Activated CD8-positive, alpha-beta memory T cell treated with anti-CD3 and anti-CD28 coated beads for 4 hours (primary cell): ENCODE data around the gene POLA2.

ENCODE experiments used
- DNase-seq, 2 donors: peaks; one replicate each; pipeline ENCODE4 v3.0.0-alpha.2; 2020; ENCODE audit warnings: low read depth in 2 of 2

The POLA2 gene

DNA sequence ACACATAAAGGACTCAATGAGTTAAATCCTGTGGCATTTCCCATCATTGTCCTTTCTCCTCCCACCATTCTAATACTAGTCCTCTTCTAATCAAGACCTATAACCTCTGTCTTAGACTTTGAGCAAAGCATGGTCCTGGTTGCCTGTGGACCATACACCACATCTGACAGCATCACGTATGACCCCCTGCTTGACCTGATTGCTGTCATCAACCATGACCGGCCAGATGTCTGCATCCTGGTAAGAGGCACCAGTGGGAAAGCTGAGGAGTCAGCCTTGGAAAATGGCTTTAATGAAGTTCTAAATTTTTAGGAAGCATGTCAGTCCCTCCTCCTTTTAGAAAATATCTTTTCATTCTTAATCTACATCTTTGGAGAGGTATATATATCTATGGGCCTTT lies 25.8 kb downstream of the POLA2 start:
- no peak for DNase-seq

DNA sequence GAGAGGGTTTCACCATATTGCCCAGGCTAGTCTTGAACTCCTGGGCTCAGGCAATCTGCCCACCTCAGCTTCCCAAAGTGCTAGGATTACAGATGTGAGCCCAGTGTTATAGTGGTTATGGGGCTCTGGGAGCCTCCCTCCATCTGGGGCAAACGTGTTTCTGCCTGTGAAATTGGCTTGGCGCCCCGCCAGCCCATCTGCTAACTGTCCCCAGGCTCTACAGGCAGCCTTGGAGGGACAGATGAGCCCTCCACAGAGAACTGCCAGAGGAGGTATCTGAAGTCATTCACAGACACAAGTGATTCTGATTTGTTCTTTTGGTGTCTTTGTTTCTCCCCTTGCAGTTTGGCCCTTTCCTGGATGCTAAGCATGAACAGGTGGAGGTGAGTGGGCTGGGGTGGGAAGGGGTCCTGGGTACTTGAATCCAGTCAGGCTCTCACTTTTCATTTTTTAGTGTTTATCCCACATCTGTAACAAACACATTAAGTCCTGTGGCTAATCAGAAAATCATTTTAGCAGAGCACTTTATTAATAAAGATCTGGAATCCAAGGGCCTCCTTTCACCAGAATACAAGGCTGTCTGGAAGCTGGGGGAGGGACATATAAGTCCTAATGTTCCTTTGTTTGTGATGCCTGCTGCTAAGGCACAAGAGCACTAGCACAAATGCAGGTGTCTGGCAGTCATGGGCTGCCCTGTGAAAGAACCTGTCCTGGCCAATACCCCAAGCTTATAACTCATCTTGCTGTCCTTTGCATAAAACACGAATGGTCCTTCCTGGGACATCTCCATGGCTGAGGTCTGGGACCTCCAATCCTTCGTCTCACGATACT lies 27.2 kb downstream of the POLA2 start:
- no peak for DNase-seq

DNA sequence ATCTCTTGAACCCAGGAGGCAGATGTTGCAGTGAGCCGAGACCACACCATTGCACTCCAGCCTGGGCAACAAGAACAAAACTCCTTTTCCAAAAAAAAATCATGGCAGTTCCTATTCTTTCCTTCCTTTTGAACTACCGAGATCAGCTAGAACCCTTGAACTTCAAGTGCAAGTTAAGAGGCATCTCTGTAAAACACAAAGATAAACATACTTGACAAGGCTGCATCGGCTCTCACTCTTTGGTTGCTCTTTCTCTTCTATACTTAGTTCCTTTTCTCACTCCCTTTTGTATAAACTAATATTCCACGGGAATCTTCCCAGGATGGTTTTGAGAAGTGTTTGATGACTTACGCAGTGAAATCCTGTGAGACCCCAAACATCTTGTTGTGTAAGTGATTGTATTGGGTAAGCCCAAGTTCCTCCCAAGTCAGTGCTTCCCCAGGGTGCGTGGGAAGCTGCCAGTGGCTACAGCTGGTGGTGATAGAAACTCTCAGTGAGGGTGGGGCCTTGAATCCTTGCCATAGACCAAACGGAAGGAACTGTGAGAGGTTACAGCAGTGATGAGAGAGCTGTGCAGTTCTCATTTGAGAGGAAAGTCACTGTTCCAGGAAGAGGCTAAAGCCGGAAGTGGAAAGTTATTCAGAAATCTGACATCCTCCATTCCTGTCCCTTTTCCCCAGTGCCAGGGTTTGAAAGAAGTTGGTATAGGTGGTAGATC lies 28.8 kb downstream of the POLA2 start:
- DNase-seq = no peak

DNA sequence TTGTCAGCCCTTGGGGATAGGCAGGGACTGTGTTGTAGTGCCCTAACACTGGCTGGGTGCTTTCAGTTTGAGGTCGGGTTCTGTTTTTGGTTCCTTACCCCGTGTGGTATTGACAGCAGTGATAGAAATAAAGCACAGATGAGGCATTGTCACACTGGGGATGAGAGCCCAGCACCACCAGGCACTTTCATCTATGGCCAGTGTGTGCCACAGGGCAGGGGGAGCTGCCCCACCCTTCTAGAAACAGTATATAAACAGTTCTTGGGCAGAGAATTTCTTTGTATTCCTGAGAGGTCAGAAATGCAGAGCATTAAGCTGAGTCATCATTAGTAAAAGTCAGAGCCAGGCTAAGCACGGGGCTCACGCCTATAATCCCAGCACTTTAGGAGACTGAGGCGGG lies 29.9 kb downstream of the POLA2 start:
- DNase-seq = no peak

DNA sequence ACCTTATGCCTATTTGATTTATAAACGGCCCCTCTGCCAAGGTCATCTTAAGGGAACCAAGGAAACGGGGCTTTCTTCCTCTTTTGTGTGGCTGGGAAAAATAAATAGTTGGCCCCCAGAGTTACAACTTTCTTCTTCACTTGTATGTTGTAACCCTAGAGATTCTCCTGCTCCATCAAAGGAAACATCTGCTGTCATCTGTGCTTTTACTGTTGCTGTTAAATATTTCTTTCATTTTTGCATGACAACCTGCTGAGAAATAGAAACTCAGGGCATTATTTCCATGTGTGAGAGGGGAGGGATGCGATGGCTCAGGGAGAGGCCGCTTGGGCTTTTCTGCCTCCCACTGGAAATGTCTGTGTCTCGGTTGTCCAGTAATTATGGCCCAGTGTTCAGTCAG lies 31.1 kb downstream of the POLA2 start:
- DNase-seq = no peak

DNA sequence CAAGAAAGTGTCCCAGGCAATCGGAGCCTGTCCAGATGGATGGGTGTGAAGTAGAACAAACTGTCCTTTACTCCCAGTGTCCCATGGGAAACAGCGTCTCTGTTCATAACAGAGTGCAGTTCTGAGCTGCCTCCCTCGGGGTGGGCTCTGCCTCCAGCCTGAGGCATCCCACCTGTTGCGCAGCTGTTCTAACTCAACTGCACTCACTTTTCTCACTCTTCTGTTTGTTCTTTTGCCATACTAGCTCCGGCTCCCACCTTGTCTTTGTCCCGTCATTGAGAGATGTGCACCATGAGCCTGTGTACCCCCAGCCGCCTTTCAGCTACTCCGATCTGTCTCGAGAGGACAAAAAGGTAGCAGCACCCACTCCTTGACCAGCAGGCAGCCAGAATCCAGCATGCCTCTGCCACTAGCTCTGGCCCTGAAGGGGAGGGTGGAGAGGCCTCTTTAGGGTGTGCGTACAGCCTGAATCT lies 32.2 kb downstream of the POLA2 start:
- no peak for DNase-seq

DNA sequence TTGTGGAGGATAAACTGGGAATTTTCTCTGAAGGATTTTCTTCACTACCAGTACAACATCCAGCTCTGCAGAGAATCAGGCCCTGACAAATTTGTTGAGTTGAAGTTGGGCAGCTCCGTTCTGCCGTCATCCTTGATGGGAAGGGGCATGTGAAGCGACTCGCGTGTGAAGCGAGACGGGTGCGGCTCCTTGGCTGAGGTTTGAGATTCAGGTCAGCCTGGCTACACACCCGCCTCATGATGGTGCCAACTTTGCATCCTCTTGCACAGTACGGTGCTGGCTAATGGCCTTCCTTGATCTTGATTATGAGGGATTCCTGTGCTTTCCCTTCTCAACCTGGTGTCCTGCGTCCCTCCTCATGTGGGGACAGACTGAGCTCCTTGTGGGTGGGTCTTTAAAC lies 33.2 kb downstream of the POLA2 start:
- no peak for DNase-seq

DNA sequence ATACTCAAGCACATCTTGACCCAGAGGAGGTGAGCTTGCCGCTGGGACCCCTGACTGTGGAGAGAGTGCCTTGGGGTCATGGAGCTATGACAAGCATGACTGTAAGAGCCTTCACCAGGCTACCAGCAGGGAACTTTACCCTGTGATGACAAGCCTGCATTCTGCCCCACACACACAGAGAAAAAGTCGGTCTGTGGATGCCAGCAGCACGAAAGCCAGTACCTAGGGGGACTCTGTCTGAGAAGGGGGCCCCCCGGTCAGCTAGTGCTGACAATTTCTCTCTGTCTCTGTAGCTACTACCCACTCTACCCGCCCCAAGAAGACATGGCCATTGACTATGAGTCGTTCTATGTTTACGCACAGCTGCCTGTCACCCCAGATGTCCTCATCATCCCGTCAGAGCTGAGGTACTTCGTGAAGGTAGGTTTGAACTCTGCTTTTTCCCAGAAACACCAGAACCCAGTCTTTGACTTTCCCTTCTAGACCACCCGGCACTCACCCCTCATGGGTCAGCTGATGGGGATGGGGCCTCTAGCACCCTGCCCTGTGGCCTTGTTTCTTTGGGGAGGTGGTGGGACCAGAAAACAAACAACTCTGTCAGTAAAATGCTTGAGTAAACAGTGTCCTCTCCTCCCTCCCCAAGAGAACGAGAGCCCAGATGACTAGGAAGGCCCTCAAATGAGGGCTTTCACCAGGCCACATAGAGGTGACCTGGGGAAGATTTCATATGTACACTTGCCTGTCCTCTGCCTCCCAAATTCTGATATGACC lies 34.0 kb downstream of the POLA2 start:
- DNase-seq = no peak

DNA sequence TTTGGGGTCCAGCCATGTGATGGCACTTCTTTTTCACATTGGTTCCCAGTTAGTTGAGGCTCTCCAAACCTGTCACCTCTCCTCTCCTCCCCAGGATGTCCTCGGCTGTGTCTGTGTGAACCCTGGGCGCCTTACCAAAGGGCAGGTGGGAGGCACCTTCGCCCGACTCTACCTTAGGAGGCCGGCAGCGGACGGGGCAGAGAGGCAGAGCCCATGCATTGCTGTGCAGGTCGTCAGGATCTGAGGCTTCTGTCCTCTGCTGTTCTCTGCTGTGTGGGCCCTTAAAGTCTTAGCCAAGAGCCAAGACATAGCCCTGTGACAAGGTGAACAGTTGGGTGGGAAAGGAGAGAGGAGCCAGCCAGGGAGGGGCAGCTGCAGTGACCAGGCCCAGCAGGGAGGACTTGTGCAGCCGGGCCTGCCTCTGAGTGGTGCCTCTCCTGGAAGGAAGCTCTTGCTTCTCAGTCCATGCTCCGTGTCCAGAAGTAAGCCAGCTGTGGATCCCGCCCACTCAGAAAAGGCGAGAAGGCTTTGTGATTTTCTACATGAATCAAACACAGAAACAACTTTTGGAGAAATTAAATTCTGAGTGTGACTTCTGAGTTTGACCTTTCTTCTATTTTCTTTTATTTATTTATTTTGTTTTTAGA lies 35.4 kb downstream of the POLA2 start:
- DNase-seq = no peak

DNA sequence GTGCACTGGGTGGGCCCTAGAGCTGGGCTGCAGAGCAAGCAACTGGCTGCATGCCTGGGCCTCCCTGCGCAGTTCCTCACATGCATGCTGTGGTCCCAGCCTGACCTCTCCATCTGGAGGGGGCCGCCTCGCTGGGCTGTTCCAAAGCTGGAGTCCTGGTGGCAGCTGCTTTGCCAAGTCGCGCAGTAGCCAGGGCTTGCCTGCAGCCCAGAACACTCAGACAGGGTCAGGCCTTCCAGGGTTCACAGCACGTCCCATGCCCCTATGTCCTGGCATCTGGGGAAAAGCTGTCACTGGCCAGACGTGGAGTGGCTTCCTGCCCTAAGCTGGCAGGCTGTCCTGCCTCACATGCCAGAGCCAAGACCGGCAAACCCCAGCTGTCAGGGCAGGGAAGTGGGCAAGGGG lies 36.4 kb downstream of the POLA2 start:
- DNase-seq = no peak

DNA sequence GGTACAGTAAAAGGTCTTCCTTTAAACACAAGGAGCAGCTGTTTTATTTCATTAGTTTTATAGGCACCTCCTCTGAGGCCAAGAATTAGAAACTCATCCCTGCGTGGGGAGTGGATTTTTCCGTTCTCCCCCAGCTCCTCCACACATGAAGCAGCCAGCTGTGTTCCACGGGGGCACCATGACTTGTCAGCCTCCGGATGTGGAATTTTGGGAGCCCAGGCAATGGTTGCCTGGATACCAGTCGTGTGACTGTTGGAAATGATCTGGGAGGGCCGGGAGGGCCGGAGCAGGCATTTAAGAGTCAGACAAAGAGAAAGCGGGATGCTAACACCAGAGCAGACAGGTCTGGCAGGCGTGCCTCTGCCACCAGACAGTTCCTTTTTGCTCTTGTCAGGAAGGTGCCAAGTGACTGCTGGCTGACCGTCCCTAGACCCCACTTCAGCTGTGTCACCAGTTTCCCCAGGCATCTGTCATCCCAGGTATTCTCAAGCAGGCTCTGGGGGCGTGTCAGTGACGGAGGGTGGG lies 37.0 kb downstream of the POLA2 start:
- no peak for DNase-seq

DNA sequence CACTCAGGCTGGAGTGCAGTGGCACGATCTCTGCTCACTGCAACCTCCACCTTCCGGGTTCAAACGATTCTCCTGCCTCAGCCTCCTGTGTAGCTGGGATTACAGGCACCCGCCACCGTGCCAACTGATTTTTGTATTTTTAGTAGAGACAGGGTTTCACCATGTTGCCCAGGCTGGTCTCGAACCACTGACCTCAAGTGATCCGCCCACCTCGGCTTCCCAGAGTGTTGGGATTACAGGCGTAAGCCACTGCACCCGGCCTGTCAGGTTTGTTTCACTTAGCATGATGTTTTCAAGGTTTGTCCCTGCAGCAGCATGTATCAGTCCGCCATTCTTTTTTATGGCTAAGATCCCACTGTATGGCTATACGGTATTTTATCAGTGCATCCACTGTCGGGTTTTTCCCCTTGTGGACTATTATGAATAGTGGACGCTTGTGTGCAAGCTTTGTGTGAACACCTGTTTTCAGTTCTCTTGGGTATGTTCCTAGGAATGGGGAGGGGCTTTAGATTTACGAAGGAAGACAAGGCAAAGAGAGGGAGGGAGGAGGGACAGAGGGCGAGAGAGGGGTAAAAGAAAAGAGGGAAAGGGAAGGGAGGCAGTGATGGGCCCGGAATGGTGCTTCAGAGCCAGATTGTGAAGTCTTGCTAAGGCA lies 39.0 kb downstream of the POLA2 start:
- DNase-seq = no peak

DNA sequence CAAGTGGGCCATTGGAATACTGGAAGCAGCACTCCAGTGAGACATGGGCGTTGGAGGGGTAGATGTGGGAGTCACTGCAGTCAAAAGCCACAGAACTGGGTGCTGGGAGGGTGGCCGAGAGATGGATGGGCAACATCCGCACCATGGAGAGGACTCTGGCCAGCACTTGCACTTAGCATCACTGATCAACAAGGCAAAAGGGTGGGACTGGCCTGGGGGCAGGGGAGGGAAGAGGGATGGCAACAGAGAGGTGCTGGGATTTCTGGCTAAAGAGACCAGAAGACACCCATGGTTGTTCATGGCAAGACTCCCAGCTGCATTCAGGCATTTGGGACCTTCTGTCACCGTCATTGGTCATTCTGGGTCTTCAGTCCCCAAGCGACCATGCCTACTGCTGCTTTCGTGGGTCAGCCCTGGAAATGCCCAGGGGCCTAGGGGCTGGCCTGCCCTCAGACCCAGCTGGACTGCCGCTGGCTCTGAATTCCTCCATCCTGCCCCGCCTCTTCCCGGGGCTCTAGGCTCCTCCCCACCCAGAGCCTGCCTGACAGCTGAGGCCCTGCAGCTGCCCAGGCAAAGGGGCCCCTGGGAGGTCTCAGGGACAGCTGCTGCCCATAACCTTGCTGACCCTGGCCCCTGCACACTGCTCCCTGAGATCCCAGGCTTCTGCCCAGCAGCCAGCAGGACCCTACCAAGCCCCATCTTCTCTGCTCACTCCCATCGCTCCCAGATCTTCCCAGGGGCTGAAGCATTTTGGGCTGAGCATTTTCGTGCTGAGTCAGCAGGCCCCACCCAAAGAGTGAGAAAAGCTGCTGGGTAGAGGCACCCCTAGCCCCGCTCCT lies 39.9 kb downstream of the POLA2 start:
- no peak for DNase-seq

DNA sequence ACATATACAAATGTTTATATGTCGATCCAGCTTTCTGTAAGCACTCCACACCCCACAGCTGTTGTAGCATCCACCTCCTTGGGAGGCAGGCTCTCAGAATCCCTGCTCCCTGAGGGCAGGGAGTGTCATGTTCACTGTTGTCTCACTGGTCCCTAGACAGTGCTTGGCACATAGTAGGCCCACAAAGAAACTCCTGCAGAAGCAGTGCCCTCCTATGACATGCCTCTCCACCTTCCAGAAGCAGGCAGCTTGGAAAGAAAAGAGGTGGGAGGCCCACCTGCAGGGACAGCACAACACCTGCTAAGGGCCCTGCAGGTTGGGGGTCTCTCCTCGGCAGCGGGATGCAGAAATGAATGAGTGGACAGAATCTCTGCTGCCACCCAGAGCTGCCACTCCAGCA lies 41.8 kb downstream of the POLA2 start:
- no peak for DNase-seq

DNA sequence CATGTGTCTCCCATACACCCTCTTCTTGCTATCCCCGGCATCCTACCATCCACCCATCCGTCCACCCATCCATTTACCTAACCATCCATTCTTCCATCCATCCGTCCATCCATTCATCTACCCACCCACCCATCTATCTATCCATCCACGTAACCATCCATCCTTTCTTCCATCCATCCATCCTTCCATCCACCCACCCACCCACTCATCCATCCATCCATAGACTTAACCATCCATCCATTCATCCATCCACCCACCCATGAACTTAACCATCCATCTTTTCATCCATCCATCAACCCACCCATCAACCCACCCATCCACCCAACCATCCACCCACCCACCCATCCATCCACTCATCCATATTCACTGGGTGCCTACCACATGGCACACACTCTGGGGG lies 42.3 kb downstream of the POLA2 start:
- DNase-seq = no peak

DNA sequence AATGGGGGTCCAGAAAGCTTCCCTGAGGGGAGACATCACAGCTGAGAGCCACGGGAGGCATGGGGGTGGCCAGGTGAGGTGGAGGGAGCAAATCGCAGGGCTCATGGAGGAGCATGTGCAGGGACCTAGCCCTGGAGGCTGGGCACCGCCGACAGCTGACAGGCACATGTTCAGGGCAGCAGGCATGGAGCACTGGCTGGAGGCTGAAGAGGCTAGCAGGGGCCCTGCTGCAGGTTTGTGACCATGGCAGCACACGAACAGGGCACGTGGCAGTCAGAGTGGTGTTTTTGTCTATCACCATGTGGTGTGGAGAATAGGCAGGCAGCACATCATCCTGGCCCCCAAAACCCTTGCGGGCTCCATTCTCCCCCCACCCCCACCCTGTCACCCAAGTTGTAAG lies 42.9 kb downstream of the POLA2 start:
- DNase-seq = no peak

DNA sequence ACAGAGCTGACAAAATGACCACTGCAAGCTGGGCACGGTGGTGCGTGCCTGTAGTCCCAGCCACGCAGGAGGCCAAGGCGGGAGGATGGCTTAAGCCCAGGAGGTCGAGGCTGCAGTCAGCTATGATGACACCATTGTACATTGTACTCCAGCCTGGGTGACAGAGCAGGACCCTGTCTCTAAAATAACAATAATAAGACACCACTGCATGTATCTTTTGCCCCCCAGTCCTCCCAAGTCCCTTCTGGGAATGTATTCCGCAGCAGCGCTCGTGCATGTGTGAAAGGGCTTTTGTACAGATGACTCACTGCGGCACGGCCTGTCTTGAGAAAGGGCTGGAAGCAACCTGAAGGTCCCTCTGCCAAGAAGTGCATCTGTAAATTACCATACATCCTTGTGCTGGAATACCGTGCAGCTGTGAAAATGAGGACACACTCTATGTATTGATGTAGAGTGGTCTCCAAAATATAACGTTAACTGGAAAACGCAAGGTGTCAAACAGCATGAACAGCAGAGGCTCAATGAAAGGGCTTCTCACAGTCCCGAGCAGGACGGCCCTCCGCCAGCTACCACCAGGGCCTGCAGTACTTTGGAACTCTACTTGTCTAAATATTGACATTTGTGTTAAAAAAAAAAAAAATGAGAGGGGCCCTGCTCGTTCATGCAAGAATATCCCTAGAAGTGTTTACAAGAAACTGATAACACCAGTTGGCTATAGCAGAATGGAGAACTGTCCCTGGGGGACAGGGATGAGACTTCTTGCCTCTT lies 43.9 kb downstream of the POLA2 start:
- DNase-seq = no peak

DNA sequence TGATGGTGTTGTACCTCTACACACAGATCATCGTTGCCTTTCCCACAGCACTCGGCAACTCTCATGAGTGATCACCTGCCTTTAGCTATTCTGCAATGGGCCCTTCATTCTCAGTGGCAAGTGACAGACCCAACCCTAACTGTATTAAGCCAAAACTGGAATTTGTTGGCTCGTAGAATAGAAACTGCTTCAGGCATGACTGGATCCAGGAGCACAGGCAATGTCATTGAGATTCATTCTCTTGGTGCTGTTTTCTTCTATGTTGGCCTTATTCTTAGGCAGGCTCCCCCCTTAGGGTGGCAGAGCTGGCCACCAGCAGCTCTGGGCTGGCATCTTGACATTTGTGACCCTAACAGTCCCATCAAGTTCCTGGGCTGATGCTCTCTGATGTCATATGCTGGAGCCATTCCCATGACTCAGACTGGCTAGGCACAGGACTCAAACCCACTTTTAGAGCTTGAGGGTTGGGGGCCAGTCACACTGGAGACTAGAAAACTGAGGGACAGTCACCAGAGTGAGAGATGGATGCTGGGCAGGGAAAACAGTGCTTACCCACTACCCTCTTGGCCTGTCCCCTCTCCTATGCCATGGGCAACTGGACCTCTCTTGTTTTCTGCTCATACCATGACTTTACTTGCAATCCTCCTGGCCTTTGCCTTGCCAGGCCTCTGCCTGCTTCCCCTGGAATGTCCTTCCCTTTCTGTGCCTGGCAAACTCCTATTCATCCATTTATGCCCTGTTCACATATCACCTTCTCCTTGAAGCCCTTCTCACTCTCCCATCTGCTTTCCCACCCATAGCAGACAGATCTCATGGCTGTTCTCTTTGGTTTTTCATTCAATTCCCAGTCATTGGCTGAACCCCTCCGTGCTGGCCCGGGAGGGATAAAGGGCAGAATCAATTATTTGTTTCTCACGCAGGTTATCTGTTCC lies 45.8 kb downstream of the POLA2 start:
- DNase-seq = no peak
